ENCODE results near the gene ASB15.

Gene ASB15

DNA sequence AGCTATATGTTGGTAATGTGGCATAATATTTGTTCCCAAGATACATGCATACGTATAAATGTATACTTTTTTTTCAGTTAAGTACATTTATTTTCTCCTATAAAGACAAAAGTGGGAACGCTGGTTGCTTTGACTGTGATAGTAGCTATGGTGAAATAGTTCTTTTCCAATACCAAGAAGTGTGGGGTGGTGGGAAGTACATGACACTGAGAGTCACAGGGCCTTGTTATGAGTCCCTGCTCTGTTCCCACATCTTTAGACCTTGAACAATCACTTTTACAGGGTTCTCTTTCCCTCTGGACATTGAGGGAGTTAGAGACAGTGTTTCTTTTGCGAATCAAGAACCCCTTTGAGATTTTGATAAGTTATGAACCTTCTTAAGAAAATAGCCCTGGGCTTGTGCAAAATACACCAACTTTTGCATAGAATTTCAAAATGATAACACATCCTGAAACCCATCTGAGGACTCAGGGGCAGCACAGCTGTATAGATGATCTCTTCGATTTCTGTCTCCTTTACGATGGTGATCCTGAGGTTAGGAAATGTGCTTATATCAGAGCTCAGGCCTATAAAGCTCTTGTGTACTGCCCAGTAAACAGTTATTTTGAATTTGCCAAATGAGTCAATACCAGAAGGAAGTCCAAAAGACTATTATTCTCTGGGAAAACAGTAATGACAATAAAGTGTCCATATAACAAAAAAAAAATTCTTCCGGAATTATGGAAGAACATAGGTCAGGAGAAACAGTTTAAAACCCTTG, 55.1 kb downstream of the ASB15 start:
- WGBS, 2 donors (ENCODE audit: extremely low coverage in 2 of 2, insufficient read length in 2 of 2, insufficient replicate concordance in 1 of 2) = no CpG with 5 or more reads among the region's 6 CpGs
- Histone ChIP-seq H3K9ac (ENCODE audit: low read depth, low read length, poor library complexity) (no peak overlapping the region), H2BK120ac (ENCODE audit: low read depth, low read length) (no peak overlapping the region), H3K36me3 (replicated peaks in 1 of 2; ENCODE audit: control insufficient read depth in 2 of 2, insufficient read depth in 2 of 2, low read length in 2 of 2) (no peaks in the 10 kb centered on the region), H4K8ac (ENCODE audit: low read depth, low read length) (no peak overlapping the region), H3K4me1 (ENCODE audit: control insufficient read depth in 2 of 2, insufficient read depth in 1 of 2, low read depth in 1 of 2, low read length in 2 of 2) (peaks cover 3 to 4% of the 10 kb centered on the region in 2 donors), H2BK5ac (ENCODE audit: low read length) (no peak overlapping the region), H2AFZ (ENCODE audit: low read length) (no peak overlapping the region), H3K27ac (replicated peaks; ENCODE audit: low read length) (no peak overlapping the region), H2BK12ac (ENCODE audit: low read length) (no peak overlapping the region), H3K18ac (ENCODE audit: low read length) (no peak overlapping the region), H3K27me3 (ENCODE audit: control insufficient read depth in 3 of 3, insufficient read depth in 3 of 3, low read depth in 1 of 3, low read length in 3 of 3) (peaks cover 0 to 4% (median 0%) of the 10 kb centered on the region in 3 experiments), H3K23ac (ENCODE audit: low read depth, low read length, poor library complexity) (no peak overlapping the region), H3K4ac (ENCODE audit: low read length) (no peak overlapping the region), H3K9me3 (replicated peaks in 1 of 2; ENCODE audit: control insufficient read depth in 2 of 2, insufficient read depth in 1 of 2, low read depth in 1 of 2, low read length in 2 of 2) (no peaks in the 10 kb centered on the region), H3K14ac (ENCODE audit: low read length) (no peak overlapping the region), H2BK15ac (ENCODE audit: low read length) (no peak overlapping the region), H3K4me2 (ENCODE audit: insufficient read depth, low read length, poor library complexity, severe bottlenecking) (no peak overlapping the region), H3K79me1 (ENCODE audit: low read depth, low read length) (no peaks in the 10 kb centered on the region), H2AK5ac (ENCODE audit: low read depth, low read length) (no peak overlapping the region), H3K4me3 (ENCODE audit: low read length in 2 of 2) (no peak overlapping the region), H4K91ac (ENCODE audit: low read depth, low read length, poor library complexity) (no peak overlapping the region)
- no peak for DNase-seq (ENCODE audit: low spot score)

DNA sequence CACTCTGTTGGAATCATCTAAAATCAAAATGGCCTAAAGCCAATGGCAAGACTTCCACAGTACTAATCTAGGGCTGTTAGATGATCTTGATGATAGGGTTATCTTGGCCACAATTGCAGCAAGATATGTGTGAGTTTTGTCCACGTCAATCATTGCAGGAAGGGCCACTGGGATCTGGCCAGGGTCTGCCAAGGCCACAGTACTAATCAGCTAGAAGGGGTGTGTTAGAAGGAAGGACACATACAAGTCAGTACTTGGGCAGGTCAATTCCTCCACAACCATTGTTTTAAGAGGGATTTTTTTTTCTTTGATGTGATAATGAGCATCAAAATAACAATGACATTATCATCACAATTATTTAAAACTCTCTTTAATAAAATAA, 55.7 kb downstream of the ASB15 start:
- H3K27me3 ChIP-seq (ENCODE audit: control insufficient read depth in 3 of 3, insufficient read depth in 3 of 3, low read depth in 1 of 3, low read length in 3 of 3) = peaks cover 0 to 4% (median 0%) of the 10 kb centered on the region in 3 experiments
- no peaks in the 10 kb centered on the region for H3K36me3 ChIP-seq (replicated peaks in 1 of 2; ENCODE audit: control insufficient read depth in 2 of 2, insufficient read depth in 2 of 2, low read length in 2 of 2)
- no peaks in the 10 kb centered on the region for H3K79me1 ChIP-seq (ENCODE audit: low read depth, low read length)
- no CpG with 5 or more reads among the region's 1 CpG for WGBS, 2 donors (ENCODE audit: extremely low coverage in 2 of 2, insufficient read length in 2 of 2, insufficient replicate concordance in 1 of 2)
- no peak overlapping the region for H3K4me3 ChIP-seq (ENCODE audit: low read length in 2 of 2)
- H3K9me3 ChIP-seq (replicated peaks in 1 of 2; ENCODE audit: control insufficient read depth in 2 of 2, insufficient read depth in 1 of 2, low read depth in 1 of 2, low read length in 2 of 2) = no peaks in the 10 kb centered on the region
- H3K4me2 ChIP-seq (ENCODE audit: insufficient read depth, low read length, poor library complexity, severe bottlenecking) = no peak overlapping the region
- H3K27ac ChIP-seq (replicated peaks; ENCODE audit: low read length) = no peak overlapping the region
- H3K14ac ChIP-seq (ENCODE audit: low read length) = no peak overlapping the region
- no peak overlapping the region for H4K91ac ChIP-seq (ENCODE audit: low read depth, low read length, poor library complexity)
- no peak overlapping the region for H2BK15ac ChIP-seq (ENCODE audit: low read length)
- no peak overlapping the region for H4K8ac ChIP-seq (ENCODE audit: low read depth, low read length)
- H3K9ac ChIP-seq (ENCODE audit: low read depth, low read length, poor library complexity) = no peak overlapping the region
- no peak overlapping the region for H3K4ac ChIP-seq (ENCODE audit: low read length)
- H3K23ac ChIP-seq (ENCODE audit: low read depth, low read length, poor library complexity) = no peak overlapping the region
- H2AK5ac ChIP-seq (ENCODE audit: low read depth, low read length) = no peak overlapping the region
- DNase-seq (ENCODE audit: low spot score) = no peak
- peaks cover 3 to 4% of the 10 kb centered on the region in 2 donors for H3K4me1 ChIP-seq (ENCODE audit: control insufficient read depth in 2 of 2, insufficient read depth in 1 of 2, low read depth in 1 of 2, low read length in 2 of 2)
- no peak overlapping the region for H2BK5ac ChIP-seq (ENCODE audit: low read length)
- no peak overlapping the region for H2BK12ac ChIP-seq (ENCODE audit: low read length)
- H3K18ac ChIP-seq (ENCODE audit: low read length) = no peak overlapping the region
- H2AFZ ChIP-seq (ENCODE audit: low read length) = no peak overlapping the region
- H2BK120ac ChIP-seq (ENCODE audit: low read depth, low read length) = no peak overlapping the region

DNA sequence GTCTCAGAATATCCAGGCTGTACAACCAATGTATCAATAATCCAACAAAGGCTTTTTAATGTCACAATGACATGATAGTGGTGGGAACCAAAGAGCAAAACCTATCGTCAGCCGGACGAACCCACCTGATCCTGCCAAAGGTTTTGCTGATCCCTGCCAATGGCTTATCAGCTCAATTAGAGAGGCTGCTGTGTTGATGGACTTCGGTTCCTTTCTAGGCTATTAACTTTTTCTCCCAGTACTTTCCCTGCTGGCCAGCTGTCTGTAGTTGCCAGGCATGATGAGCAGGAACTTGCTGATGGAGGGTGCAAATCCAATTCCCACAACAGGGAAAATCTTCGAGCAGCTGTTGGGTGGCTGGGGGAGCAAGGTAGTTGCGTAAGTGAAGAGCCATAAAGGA, 56.4 kb downstream of the ASB15 start:
- WGBS, 2 donors (ENCODE audit: extremely low coverage in 2 of 2, insufficient read length in 2 of 2, insufficient replicate concordance in 1 of 2) = no CpG with 5 or more reads among the region's 6 CpGs
- H2BK12ac ChIP-seq (ENCODE audit: low read length) = no peak overlapping the region
- no peak overlapping the region for H3K23ac ChIP-seq (ENCODE audit: low read depth, low read length, poor library complexity)
- no peak overlapping the region for H3K18ac ChIP-seq (ENCODE audit: low read length)
- no peaks in the 10 kb centered on the region for H3K36me3 ChIP-seq (replicated peaks in 1 of 2; ENCODE audit: control insufficient read depth in 2 of 2, insufficient read depth in 2 of 2, low read length in 2 of 2)
- peaks cover 0 to 4% (median 0%) of the 10 kb centered on the region in 3 experiments for H3K27me3 ChIP-seq (ENCODE audit: control insufficient read depth in 3 of 3, insufficient read depth in 3 of 3, low read depth in 1 of 3, low read length in 3 of 3)
- H4K91ac ChIP-seq (ENCODE audit: low read depth, low read length, poor library complexity) = no peak overlapping the region
- H3K4me1 ChIP-seq (ENCODE audit: control insufficient read depth in 2 of 2, insufficient read depth in 1 of 2, low read depth in 1 of 2, low read length in 2 of 2) = peaks cover 3 to 4% of the 10 kb centered on the region in 2 donors
- no peak overlapping the region for H2AK5ac ChIP-seq (ENCODE audit: low read depth, low read length)
- no peak for DNase-seq (ENCODE audit: low spot score)
- H3K9ac ChIP-seq (ENCODE audit: low read depth, low read length, poor library complexity) = no peak overlapping the region
- H3K4me2 ChIP-seq (ENCODE audit: insufficient read depth, low read length, poor library complexity, severe bottlenecking) = no peak overlapping the region
- H4K8ac ChIP-seq (ENCODE audit: low read depth, low read length) = no peak overlapping the region
- H2AFZ ChIP-seq (ENCODE audit: low read length) = no peak overlapping the region
- no peak overlapping the region for H2BK15ac ChIP-seq (ENCODE audit: low read length)
- H3K14ac ChIP-seq (ENCODE audit: low read length) = no peak overlapping the region
- no peak overlapping the region for H3K27ac ChIP-seq (replicated peaks; ENCODE audit: low read length)
- H3K4ac ChIP-seq (ENCODE audit: low read length) = no peak overlapping the region
- H3K4me3 ChIP-seq (ENCODE audit: low read length in 2 of 2) = no peak overlapping the region
- H3K9me3 ChIP-seq (replicated peaks in 1 of 2; ENCODE audit: control insufficient read depth in 2 of 2, insufficient read depth in 1 of 2, low read depth in 1 of 2, low read length in 2 of 2) = no peaks in the 10 kb centered on the region
- H3K79me1 ChIP-seq (ENCODE audit: low read depth, low read length) = no peaks in the 10 kb centered on the region
- H2BK5ac ChIP-seq (ENCODE audit: low read length) = no peak overlapping the region
- no peak overlapping the region for H2BK120ac ChIP-seq (ENCODE audit: low read depth, low read length)

DNA sequence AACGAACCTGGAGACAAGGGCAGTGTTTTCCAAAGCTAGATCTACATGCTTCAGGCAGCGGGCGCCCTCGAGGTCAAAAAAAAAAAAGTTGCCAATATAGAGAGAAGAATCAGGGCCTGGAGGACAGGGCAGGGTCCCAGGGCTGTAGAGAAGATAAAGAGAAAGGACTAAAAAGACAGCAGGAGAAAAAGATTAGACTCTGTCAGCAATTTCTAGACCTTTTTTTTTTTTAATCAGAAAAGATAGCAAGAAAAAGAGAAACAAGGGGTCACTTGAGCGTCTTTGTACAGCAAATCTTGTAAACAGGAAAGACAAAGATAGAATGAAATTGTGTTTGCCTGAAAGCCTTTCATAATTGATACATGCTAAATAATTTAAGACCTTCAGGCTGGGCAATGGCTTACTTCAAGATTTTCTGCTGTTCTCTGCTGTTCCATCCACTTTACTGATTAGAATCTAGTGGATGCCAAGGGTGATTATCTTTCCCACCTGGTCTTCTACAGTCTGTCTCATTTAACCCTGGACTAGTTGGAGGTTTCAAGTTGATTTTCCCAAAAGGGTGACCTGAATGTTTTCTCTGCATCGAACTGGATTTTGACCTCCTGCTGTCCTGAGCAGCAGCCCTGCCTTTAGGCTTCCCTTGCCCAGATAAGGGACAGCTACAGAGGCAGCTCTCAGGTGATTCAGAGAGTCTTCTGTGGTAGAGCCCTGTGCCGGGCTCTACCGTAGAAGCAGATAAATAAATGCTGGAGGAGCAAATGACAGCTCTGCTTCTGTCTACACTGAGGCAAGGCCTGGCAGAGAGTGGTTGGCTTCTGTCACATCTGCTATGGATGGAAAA, 59.1 kb downstream of the ASB15 start:
- H3K36me3 ChIP-seq (replicated peaks in 1 of 2; ENCODE audit: control insufficient read depth in 2 of 2, insufficient read depth in 2 of 2, low read length in 2 of 2) = no peaks in the 10 kb centered on the region

More for the DNA sequence above, 59.1 kb downstream of the ASB15 start:
- DNase-seq (ENCODE audit: low spot score) = no peak
- H3K27ac ChIP-seq (replicated peaks; ENCODE audit: low read length) = no peak overlapping the region
- no peak overlapping the region for H2BK5ac ChIP-seq (ENCODE audit: low read length)
- H3K9me3 ChIP-seq (replicated peaks in 1 of 2; ENCODE audit: control insufficient read depth in 2 of 2, insufficient read depth in 1 of 2, low read depth in 1 of 2, low read length in 2 of 2) = no peaks in the 10 kb centered on the region
- H3K9ac ChIP-seq (ENCODE audit: low read depth, low read length, poor library complexity) = no peak overlapping the region
- no peak overlapping the region for H3K18ac ChIP-seq (ENCODE audit: low read length)
- H3K79me1 ChIP-seq (ENCODE audit: low read depth, low read length) = no peaks in the 10 kb centered on the region
- H3K4me3 ChIP-seq (ENCODE audit: low read length in 2 of 2) = no peak overlapping the region
- H3K23ac ChIP-seq (ENCODE audit: low read depth, low read length, poor library complexity) = no peak overlapping the region
- H4K8ac ChIP-seq (ENCODE audit: low read depth, low read length) = no peak overlapping the region
- H2BK120ac ChIP-seq (ENCODE audit: low read depth, low read length) = no peak overlapping the region
- H3K14ac ChIP-seq (ENCODE audit: low read length) = no peak overlapping the region
- H3K27me3 ChIP-seq (ENCODE audit: control insufficient read depth in 3 of 3, insufficient read depth in 3 of 3, low read depth in 1 of 3, low read length in 3 of 3) = peaks cover 0 to 9% (median 0%) of the 10 kb centered on the region in 3 experiments
- no CpG with 5 or more reads among the region's 8 CpGs for WGBS, 2 donors (ENCODE audit: extremely low coverage in 2 of 2, insufficient read length in 2 of 2, insufficient replicate concordance in 1 of 2)
- H2AFZ ChIP-seq (ENCODE audit: low read length) = peak overlapping the region; percentile 41
- H2BK15ac ChIP-seq (ENCODE audit: low read length) = no peak overlapping the region
- H3K4me1 ChIP-seq (ENCODE audit: control insufficient read depth in 2 of 2, insufficient read depth in 1 of 2, low read depth in 1 of 2, low read length in 2 of 2) = peaks cover 3 to 4% of the 10 kb centered on the region in 2 donors
- no peak overlapping the region for H3K4me2 ChIP-seq (ENCODE audit: insufficient read depth, low read length, poor library complexity, severe bottlenecking)
- no peak overlapping the region for H2AK5ac ChIP-seq (ENCODE audit: low read depth, low read length)
- H3K4ac ChIP-seq (ENCODE audit: low read length) = no peak overlapping the region
- no peak overlapping the region for H2BK12ac ChIP-seq (ENCODE audit: low read length)
- no peak overlapping the region for H4K91ac ChIP-seq (ENCODE audit: low read depth, low read length, poor library complexity)

Data from neuronal stem cell (in vitro differentiated cells).